HG03025 (cell line): Measurements from ENCODE around the gene CCNF.

ENCODE experiments used
- ATAC-seq: cut with Tn5 transposase; IDR thresholded peaks from one replicate; pipeline ENCODE4 v1.9.1; 2021; ENCODE audit warnings: mild to moderate bottlenecking, moderate library complexity; ENCODE audit not compliant: unreplicated experiment, low FRiP score

The CCNF gene

GRCh38 chr16:2497695-2498484 is 68.6 kb downstream of the CCNF start:
- ATAC-seq, result no peak

- ATAC-seq, result no peak
Measured at GRCh38 chr16:2498531-2499253, 69.4 kb downstream of the CCNF start.

- no peak for ATAC-seq
Measured at GRCh38 chr16:2499454-2499853, 70.2 kb downstream of the CCNF start.

- no peak for ATAC-seq
Measured at GRCh38 chr16:2499890-2500429, 70.7 kb downstream of the CCNF start.

- ATAC-seq, result no peak
Measured at GRCh38 chr16:2500430-2500917, 71.2 kb downstream of the CCNF start.

- no peak for ATAC-seq
Measured at GRCh38 chr16:2500918-2501750, 71.9 kb downstream of the CCNF start.

- ATAC-seq, result no peak
Measured at GRCh38 chr16:2501946-2502895, 73.0 kb downstream of the CCNF start.

- no peak for ATAC-seq
Measured at GRCh38 chr16:2505695-2506094, 76.4 kb downstream of the CCNF start.

GRCh38 chr16:2507052-2507659 is 77.9 kb downstream of the CCNF start:
- no peak for ATAC-seq

- no peak for ATAC-seq
Measured at GRCh38 chr16:2507665-2508064, 78.4 kb downstream of the CCNF start.
